IMR-90 (cell line): ENCODE results near the gene ASL. TPM values are rescaled to one million over a fixed set of nuclear protein-coding genes. Genes with fewer than 3 reads are reported as not detected.
"Not testable (repeated sequence)": the region's sequence is repeated elsewhere in the genome, so short reads cannot be mapped to it uniquely, and the experiment has no call there.

Experiments
- ATAC-seq: fragments of 200-7000 bp; cut with Tn5 transposase; 2 replicates; pipeline ENCODE4 v1.9.1; 2020; ENCODE audit warnings: low read depth, mild to moderate bottlenecking, moderate library complexity
- BruUV-seq: library from RNA; stranded (reverse); fragments of 400-500 nt; replicated peaks from 2 replicates; lab custom pipeline; 2021; lab: Mats Ljungman, UMichigan
- CTCF ChIA-PET: fragments of 300-600 bp; formaldehyde crosslinking; extraction: SDS; loops from one replicate; lab custom pipeline; 2021; ENCODE audit warnings: antibody characterized with exemption; lab: Yijun Ruan, JAX
- POLR2A ChIA-PET: fragments of 300-600 bp; sonication (Branson Sonifier 250); formaldehyde crosslinking; loops from one replicate; lab custom pipeline; 2022; ENCODE audit warnings: antibody characterized with exemption; ENCODE audit not compliant: unreplicated experiment; lab: Charles Lee
- DNase-seq: peaks from one replicate; pipeline ENCODE4 v3.0.0; 2013
- H2AFZ ChIP-seq: replicated peaks from 2 replicates; pipeline ENCODE3; 2013; ENCODE audit warnings: low read length, mild to moderate bottlenecking; ENCODE audit not compliant: poor library complexity
- H2AK5ac ChIP-seq: 2 replicates; pipeline ENCODE4 v1.6.1; 2013; ENCODE audit warnings: low read depth, low read length, inconsistent platforms
- H2AK9ac ChIP-seq: replicated peaks from 2 replicates; pipeline ENCODE3; 2013; ENCODE audit warnings: mild to moderate bottlenecking, low read depth, low read length, moderate library complexity; ENCODE audit not compliant: poor library complexity
- H2BK120ac ChIP-seq: 2 replicates; pipeline ENCODE4 v1.6.1; 2013; ENCODE audit warnings: low read depth, low read length, inconsistent platforms
- H2BK15ac ChIP-seq: 3 replicates; pipeline ENCODE4 v1.6.1; 2013; ENCODE audit warnings: low read depth, low read length, inconsistent platforms
- H2BK20ac ChIP-seq: 2 replicates; pipeline ENCODE4 v1.6.1; 2013; ENCODE audit warnings: low read depth, mild to moderate bottlenecking, inconsistent platforms, low read length, moderate library complexity
- H2BK5ac ChIP-seq: 2 replicates; pipeline ENCODE4 v1.6.1; 2013; ENCODE audit warnings: mild to moderate bottlenecking, low read depth, low read length, inconsistent platforms; ENCODE audit not compliant: poor library complexity, severe bottlenecking
- H3K14ac ChIP-seq: replicated peaks from 2 replicates; pipeline ENCODE4 v1.6.1; 2013; ENCODE audit warnings: low read depth, low read length, inconsistent platforms
- H3K18ac ChIP-seq: 2 replicates; pipeline ENCODE4 v1.6.1; 2013; ENCODE audit warnings: low read depth, low read length, control low read depth
- H3K23ac ChIP-seq: 2 replicates; pipeline ENCODE4 v1.6.1; 2013; ENCODE audit warnings: low read depth, low read length, inconsistent platforms
- H3K27ac ChIP-seq: 2 replicates; pipeline ENCODE4 v1.5.1; 2013; ENCODE audit warnings: mild to moderate bottlenecking, control low read depth, low read length; ENCODE audit not compliant: insufficient read depth
- H3K27me3 ChIP-seq: 2 replicates; pipeline ENCODE4 v1.6.1; 2013; ENCODE audit warnings: low read length; ENCODE audit not compliant: control insufficient read depth, insufficient read depth
- H3K36me3 ChIP-seq: 2 replicates; pipeline ENCODE4 v1.6.1; 2013; ENCODE audit warnings: low read length, mixed read lengths; ENCODE audit not compliant: control insufficient read depth, insufficient read depth
- H3K4ac ChIP-seq: 2 replicates; pipeline ENCODE4 v1.6.1; 2013; ENCODE audit warnings: low read depth, low read length, inconsistent platforms
- H3K4me1 ChIP-seq: 2 replicates; pipeline ENCODE4 v1.6.1; 2013; ENCODE audit warnings: low read length, mixed read lengths; ENCODE audit not compliant: control insufficient read depth, insufficient read depth
- H3K4me2 ChIP-seq: 2 replicates; pipeline ENCODE4 v1.6.1; 2013; ENCODE audit warnings: low read depth, mild to moderate bottlenecking, control low read depth, low read length, moderate library complexity
- H3K4me3 ChIP-seq: 2 replicates; pipeline ENCODE4 v1.5.1; 2013; ENCODE audit warnings: low read depth, mild to moderate bottlenecking, control low read depth, low read length, moderate library complexity; ENCODE audit not compliant: insufficient read depth
- H3K56ac ChIP-seq: 2 replicates; pipeline ENCODE4 v1.6.1; 2013; ENCODE audit warnings: low read length, inconsistent platforms; ENCODE audit not compliant: insufficient read depth; ENCODE audit errors: extremely low read depth
- H3K79me1 ChIP-seq, 2 experiments: 2 replicates each; pipeline ENCODE4 v1.6.1; 2013; ENCODE audit warnings: low read length in 2 of 2, inconsistent platforms in 1 of 2, low read depth in 1 of 2
- H3K9ac ChIP-seq: 2 replicates; pipeline ENCODE4 v1.6.1; 2013; ENCODE audit warnings: low read depth, low read length, control low read depth
- H3K9me1 ChIP-seq: 2 replicates; pipeline ENCODE4 v1.6.1; 2013; ENCODE audit warnings: low read length, inconsistent platforms; ENCODE audit not compliant: insufficient read depth
- H3K9me3 ChIP-seq: 2 replicates; pipeline ENCODE4 v1.6.1; 2013; ENCODE audit warnings: low read length; ENCODE audit not compliant: control insufficient read depth, insufficient read depth
- H4K20me1 ChIP-seq: 2 replicates; pipeline ENCODE4 v1.6.1; 2013; ENCODE audit warnings: low read length, inconsistent platforms; ENCODE audit not compliant: insufficient read depth
- H4K5ac ChIP-seq: 2 replicates; pipeline ENCODE4 v1.6.1; 2013; ENCODE audit warnings: mild to moderate bottlenecking, low read depth, low read length, control low read depth
- H4K8ac ChIP-seq, 2 experiments: 2 replicates each; pipeline ENCODE4 v1.6.1; 2013; ENCODE audit warnings: low read depth in 2 of 2, low read length in 2 of 2, control low read depth in 1 of 2, inconsistent platforms in 1 of 2
- H4K91ac ChIP-seq: 2 replicates; pipeline ENCODE4 v1.6.1; 2013; ENCODE audit warnings: low read depth, low read length, inconsistent platforms; ENCODE audit not compliant: insufficient read depth
- CTCF ChIP-seq: conservative IDR thresholded peaks from 2 replicates; pipeline ENCODE4 v1.5.1; 2012; ENCODE audit warnings: mild to moderate bottlenecking, low read depth, low read length, improper control_type of control experiment
- RAD21 ChIP-seq: IDR thresholded peaks from 2 replicates; pipeline ENCODE4 v1.6.1; 2012; ENCODE audit warnings: low read length, improper control_type of control experiment
- WGBS, 2 experiments: methylation state at CpG; one replicate each; pipeline versions ENCODE4 v1.1.5 to v1.1.7; 2013; ENCODE audit warnings: missing lambda C conversion rate in 2 of 2; ENCODE audit not compliant: insufficient read length in 1 of 2; ENCODE audit errors: extremely low coverage in 2 of 2; 5-methylcytosine and 5-hydroxymethylcytosine counted together
- dilution Hi-C: fragments of 300-500 bp; cut with HindIII; formaldehyde crosslinking; loops from one replicate; pipeline ENCODE4 v1.14.3; 2018; ENCODE audit warnings: low sequenced_read_pairs; ENCODE audit not compliant: unreplicated experiment
- in situ Hi-C: fragments of 300-500 bp; cut with MboI; formaldehyde crosslinking; loops from 3 replicates; pipeline ENCODE4 v1.14.3; 2019; ENCODE audit warnings: low sequenced_read_pairs, inconsistent platforms, mixed read lengths
- intact Hi-C: fragments of 100-400 bp; cut with micrococcal nuclease; formaldehyde crosslinking; loops from 2 replicates; pipeline ENCODE4 v1.10.0; 2022
- polyA plus RNA-seq, 3 experiments: library from polyadenylated mRNA; depleted of rRNA; stranded (reverse); fragments of >200 nt; gene quantifications; 2 replicates each; pipeline ENCODE4 v1.2.3, GENCODE V29; 2012; ENCODE audit warnings: low replicate concordance in 1 of 3
- total RNA-seq: library from RNA; depleted of rRNA; stranded (reverse); fragments of >200 nt; gene quantifications from 2 replicates; pipeline ENCODE4 v1.2.3, GENCODE V29; 2012

ASL gene
- total and polyA plus RNA-seq, 2 of the 4 experiments (the other 2 are of a cell fraction) = 49.0 to 50.0 TPM

- Histone ChIP-seq H4K8ac (peak overlapping the region in 1 of 2 experiments; percentile 85; a peak in 2 of 4 replicates), H3K4me1 (peaks cover 18% of the 10 kb centered on the region), H3K4ac (peak overlapping the region; percentile 94), H2BK15ac (peak overlapping the region; percentile 63; the same call in 2 of the 3 replicates), H2BK120ac (peak overlapping the region; percentile 98), H3K9me1 (peaks cover 15% of the 10 kb centered on the region), H2AK5ac (peak overlapping the region; percentile 35), H3K18ac (peak overlapping the region; percentile 77), H2BK5ac (peak overlapping the region; percentile 93), H4K5ac (peak overlapping the region; percentile 81), H2BK20ac (peak overlapping the region; percentile 34; the same call in 1 of the 2 replicates), H3K27ac (peak overlapping the region; percentile 29; the same call in 1 of the 2 replicates), H4K91ac (peak overlapping the region; percentile 94)
- H3K56ac ChIP-seq, BruUV-seq, H3K9me3 ChIP-seq, intact Hi-C loops, H3K23ac ChIP-seq, H2AK9ac ChIP-seq, H4K20me1 ChIP-seq, H3K4me2 ChIP-seq, dilution Hi-C loops, in situ Hi-C loops, POLR2A ChIA-PET, H3K79me1 ChIP-seq, H3K14ac ChIP-seq, H3K27me3 ChIP-seq, DNase-seq, H2AFZ ChIP-seq, H3K4me3 ChIP-seq, ATAC-seq, H3K36me3 ChIP-seq, H3K9ac ChIP-seq: not testable (repeated sequence)
- no CpG with 5 or more reads among the region's 4 CpGs for WGBS, 2 experiments
- CTCF ChIA-PET = interaction anchor here (0.6 to 1.3 kb wide), 2 partner anchors 61 to 829 kb away, joined by 3 read pairs; no protein-coding TSS in a partner anchor
- TF ChIP-seq CTCF = 0 out of 2 replicates have a peak, but pooled peaks have one; percentile 21
- peak; percentile 30; the same call in 1 of the 2 replicates for TF ChIP-seq RAD21
These were observed 25.7 kb upstream of the ASL start for GRCh38 chr7:66049886-66050285.
